Fibroblast of the aortic adventitia (primary cell): ENCODE data around the gene KLK13. TPM values are rescaled to one million over a fixed set of nuclear protein-coding genes. Genes with fewer than 3 reads are reported as not detected.

Source experiments
- DNase-seq: peaks from one replicate; pipeline ENCODE4 v3.0.0-alpha.2; 2010; ENCODE audit warnings: low read depth
- H3K4me3 ChIP-seq: 2 replicates; pipeline ENCODE4 v1.5.1; 2011; ENCODE audit warnings: low read depth, mild to moderate bottlenecking, control low read depth, low read length, moderate library complexity
- CTCF ChIP-seq: IDR thresholded peaks from 2 replicates; pipeline ENCODE4 v1.5.1; 2011; ENCODE audit warnings: mild to moderate bottlenecking, low read length, control low read depth, inconsistent platforms; ENCODE audit not compliant: insufficient read depth
- total RNA-seq: library from RNA; depleted of rRNA; stranded (reverse); fragments of >200 nt; gene quantifications from 2 replicates; pipeline ENCODE4 v1.2.3, GENCODE V29; 2012; ENCODE audit warnings: low replicate concordance

The KLK13 gene
- total RNA-seq, 1 donor = not detected

DNA sequence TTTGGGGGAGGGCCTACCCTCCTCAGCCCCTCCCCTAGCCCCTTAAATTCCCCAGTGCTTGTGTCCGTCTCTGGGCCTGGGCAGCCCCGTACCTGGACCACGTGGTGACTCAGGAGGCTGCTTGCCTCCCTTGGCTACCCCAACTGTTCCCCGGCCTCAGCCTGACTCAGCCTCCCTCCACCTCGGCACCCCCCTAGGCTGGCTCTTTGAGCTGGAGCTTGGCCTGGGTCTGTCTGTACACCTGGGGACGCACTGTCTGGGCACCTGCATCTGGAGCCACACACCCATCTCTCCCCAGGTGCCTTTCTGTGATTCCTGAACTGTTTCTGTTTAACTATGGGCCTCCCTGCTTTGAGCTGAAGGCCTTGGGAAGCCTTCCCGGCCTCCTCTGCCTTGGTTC is 19.6 kb upstream of the KLK13 start:
- TF ChIP-seq CTCF = no peak
- DNase-seq = no peak
- H3K4me3 ChIP-seq = no peak overlapping the region

GRCh38 chr19:51083783-51084182 is 18.9 kb upstream of the KLK13 start:
- H3K4me3 ChIP-seq = no peak overlapping the region
- TF ChIP-seq CTCF = no peak
- DNase-seq = no peak

DNA sequence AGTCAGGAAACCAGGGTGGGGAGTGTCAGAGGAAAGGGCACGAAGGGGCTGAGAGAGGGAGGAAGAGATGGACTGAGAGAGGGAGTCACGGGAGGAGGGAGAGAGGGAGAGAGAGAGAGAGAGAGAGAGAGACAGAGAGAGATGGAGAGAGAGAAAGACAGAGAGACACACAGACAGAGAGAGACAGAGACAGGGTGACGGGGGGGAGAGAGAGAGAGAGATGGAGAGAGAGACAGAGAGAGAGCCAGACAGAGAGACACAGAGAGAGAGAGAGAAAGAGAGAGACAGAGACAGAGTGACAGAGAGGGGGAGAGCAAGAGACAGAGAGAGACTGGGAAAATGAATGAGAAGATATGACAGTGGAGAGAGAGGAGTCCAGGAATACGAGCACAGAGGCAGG is 18.3 kb upstream of the KLK13 start:
- no peak overlapping the region for H3K4me3 ChIP-seq
- DNase-seq = no peak
- TF ChIP-seq CTCF = no peak

DNA sequence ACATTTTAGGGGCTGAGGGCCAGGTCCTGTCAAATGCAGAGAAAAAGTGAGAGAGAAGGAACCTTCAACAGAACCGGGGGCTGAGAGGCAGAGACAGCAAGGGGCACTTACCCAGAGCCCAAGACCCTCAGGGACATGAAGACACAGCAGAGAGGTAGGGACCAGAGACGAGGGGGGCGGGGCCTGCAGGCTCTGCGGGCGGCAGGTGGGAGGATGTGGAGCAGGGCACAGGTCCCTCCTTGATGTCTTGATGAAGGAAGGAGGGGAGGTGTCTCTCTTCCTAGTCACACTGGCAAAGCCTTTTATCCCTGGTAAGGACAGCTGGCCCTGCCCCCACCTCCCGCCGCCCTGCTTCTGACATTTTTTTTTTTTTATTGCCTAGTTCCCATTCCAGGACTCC is 17.7 kb upstream of the KLK13 start, which contains the start of gene KLK14:
TSS of gene KLK14 (minus strand) at position 277 of the 400 bp plus-strand sequence. CDS start at position 4, 273 bp downstream.
- TF ChIP-seq CTCF = no peak
- no peak within 1 kb of the TSS for H3K4me3 ChIP-seq
- DNase-seq = no peak

GRCh38 chr19:51081476-51081875 is 16.6 kb upstream of the KLK13 start:
- no peak for TF ChIP-seq CTCF
- DNase-seq = no peak
- H3K4me3 ChIP-seq = no peak overlapping the region

DNA sequence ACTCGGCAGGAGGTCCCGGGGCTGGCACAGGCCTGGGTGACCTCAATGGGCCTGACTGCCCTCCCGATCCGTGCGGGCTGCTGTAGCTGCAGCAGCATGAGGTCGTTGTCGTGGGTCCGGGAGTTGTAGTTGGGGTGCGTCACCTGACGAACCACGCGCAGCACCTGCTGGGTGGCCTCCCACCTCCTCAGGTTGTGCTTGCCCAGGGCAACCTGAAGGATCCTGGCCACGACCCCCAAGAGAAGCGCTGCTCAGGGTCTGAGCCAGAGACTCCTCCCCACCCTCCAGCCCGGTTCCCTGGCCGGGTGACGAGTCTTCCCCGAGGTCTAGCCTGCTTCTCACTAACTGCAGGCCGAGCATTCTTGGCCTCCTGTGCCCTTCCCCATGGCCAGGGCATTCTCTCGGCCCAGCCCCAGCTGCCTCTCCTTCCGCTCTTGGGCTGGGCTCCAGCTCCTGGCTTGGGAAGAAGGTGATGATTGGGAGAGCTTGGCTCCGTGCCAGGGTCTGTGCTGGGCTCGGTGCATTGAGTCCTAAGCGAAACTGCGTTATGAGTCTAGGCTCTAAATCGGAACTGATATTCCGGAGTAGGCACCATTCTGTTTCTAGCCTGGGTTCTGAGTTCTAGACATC is 14.7 kb upstream of the KLK13 start:
- no peak for TF ChIP-seq CTCF
- no peak overlapping the region for H3K4me3 ChIP-seq
- no peak for DNase-seq

DNA sequence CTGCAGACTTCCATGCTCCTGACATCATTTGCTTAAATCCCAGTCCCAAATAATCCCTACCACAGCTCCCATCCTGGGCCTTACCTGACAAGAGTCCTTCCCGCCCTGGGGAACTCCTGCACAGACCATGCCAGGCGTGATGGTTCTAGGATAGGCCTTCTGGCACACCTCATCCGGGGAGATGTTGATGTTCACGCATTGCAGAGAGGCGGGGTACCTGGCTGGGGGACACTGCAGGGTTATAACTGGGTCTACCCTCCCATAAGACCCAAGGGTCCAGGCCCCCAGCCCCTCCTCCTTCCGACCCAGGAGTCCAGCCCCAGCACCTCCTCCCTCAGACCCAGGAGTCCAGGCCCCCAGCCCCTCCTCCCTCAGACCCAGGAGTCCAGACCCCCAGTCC is 13.8 kb upstream of the KLK13 start:
- DNase-seq = no peak
- no peak for TF ChIP-seq CTCF

More for the DNA sequence above, 13.8 kb upstream of the KLK13 start:
- no peak overlapping the region for H3K4me3 ChIP-seq
